Epithelial cell of esophagus (primary cell): ENCODE measurements around the gene TET2.

Experiments used
- DNase-seq: peaks from one replicate; pipeline ENCODE4 v3.0.0; 2010; ENCODE audit warnings: low read depth
- H3K4me3 ChIP-seq: 2 replicates; pipeline ENCODE4 v1.5.1; 2011; ENCODE audit warnings: mild to moderate bottlenecking, low read length, control low read depth
- TF ChIP-seq, protein P1 (sequence below): IDR thresholded peaks from 2 replicates; pipeline ENCODE4 v1.5.1; 2011; ENCODE audit warnings: low read depth, mild to moderate bottlenecking, low read length, control low read depth, inconsistent platforms; ENCODE audit not compliant: insufficient read depth; ENCODE audit errors: missing control alignments

Gene TET2

GRCh38 chr4:105240037-105240436 is 93.4 kb downstream of the TET2 start:
- no peak for DNase-seq
- TF ChIP-seq, protein P1, sequence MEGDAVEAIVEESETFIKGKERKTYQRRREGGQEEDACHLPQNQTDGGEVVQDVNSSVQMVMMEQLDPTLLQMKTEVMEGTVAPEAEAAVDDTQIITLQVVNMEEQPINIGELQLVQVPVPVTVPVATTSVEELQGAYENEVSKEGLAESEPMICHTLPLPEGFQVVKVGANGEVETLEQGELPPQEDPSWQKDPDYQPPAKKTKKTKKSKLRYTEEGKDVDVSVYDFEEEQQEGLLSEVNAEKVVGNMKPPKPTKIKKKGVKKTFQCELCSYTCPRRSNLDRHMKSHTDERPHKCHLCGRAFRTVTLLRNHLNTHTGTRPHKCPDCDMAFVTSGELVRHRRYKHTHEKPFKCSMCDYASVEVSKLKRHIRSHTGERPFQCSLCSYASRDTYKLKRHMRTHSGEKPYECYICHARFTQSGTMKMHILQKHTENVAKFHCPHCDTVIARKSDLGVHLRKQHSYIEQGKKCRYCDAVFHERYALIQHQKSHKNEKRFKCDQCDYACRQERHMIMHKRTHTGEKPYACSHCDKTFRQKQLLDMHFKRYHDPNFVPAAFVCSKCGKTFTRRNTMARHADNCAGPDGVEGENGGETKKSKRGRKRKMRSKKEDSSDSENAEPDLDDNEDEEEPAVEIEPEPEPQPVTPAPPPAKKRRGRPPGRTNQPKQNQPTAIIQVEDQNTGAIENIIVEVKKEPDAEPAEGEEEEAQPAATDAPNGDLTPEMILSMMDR, result no peak

GRCh38 chr4:105241451-105241850 is 94.8 kb downstream of the TET2 start:
- TF ChIP-seq, protein P1, result no peak
- no peak overlapping the region for H3K4me3 ChIP-seq
- DNase-seq, result no peak

More at GRCh38 chr4:105240037-105240436, 93.4 kb downstream of the TET2 start:
- H3K4me3 ChIP-seq, result no peak overlapping the region

GRCh38 chr4:105243446-105243845 is 96.8 kb downstream of the TET2 start:
- TF ChIP-seq, protein P1, result no peak
- no peak for DNase-seq
- H3K4me3 ChIP-seq, result no peak overlapping the region

DNA sequence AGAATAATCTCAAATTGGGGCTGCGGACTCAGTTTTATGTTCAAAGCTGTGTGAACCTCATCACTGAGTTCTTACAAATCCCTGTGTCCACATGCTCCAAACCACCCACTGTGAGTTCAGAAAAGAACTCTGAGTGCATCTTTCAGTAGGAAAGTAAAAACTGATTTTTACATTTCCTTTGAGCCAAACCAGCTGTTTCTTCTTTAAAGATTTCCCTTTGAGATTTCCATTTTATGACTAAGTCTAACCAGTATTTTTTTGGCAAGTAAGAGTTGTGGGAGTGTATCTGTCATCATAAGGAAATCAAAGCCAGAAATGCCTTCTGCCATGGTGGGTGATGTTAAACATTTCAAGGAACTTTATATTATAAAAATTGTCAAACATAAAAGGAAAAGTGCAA is 100.0 kb downstream of the TET2 start:
- TF ChIP-seq, protein P1, result no peak
- peak; percentile 1 for DNase-seq
- no peak overlapping the region for H3K4me3 ChIP-seq

GRCh38 chr4:105248613-105249012 is 101.9 kb downstream of the TET2 start:
- no peak for DNase-seq
- TF ChIP-seq, protein P1, result no peak
- no peak overlapping the region for H3K4me3 ChIP-seq

DNA sequence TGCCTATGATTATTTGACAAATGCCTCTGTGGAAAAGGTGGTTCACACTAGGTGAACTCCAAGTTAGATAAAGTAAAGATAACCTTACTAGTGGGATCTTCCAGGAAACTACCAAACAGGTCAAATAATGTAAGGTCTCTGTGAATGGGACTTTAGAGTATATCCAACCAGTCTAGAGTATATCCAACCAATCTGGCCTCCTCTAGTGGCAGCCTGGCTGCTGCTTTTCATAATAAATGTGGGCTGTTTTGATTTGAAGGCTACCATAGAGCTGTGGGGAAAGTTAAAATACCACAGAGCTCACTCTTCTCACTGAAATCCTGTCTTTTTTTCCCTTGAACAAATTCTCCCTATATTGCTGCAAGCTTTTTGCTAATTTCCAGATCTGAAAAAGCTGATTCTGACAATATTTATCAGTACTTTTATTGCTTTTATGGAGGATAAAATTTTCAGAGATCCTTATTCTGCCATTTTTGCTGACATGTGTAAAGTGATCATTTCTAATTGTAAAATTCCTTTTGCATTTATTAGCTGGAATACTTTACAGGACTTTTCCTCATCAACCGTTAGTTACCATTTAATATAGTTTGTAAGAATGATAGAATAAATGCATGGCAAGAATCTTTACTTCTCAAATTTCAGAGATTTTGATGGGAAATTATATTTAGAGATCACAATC is 111.3 kb downstream of the TET2 start:
- no peak overlapping the region for H3K4me3 ChIP-seq
- DNase-seq, result peak; percentile 2
- TF ChIP-seq, protein P1, result peak; percentile 48

GRCh38 chr4:105265689-105266088 is 119.0 kb downstream of the TET2 start:
- no peak for DNase-seq
- TF ChIP-seq, protein P1, result no peak
- no peak overlapping the region for H3K4me3 ChIP-seq
